Renal pelvis (tissue), 3 donors: ENCODE results near the gene SERPINA5. TPM values are rescaled to one million over a fixed set of nuclear protein-coding genes. Genes with fewer than 3 reads are reported as not detected.

Experiments
- polyA plus RNA-seq, 3 donors: library from polyadenylated mRNA; unstranded; fragments of 120-200 nt; gene quantifications; one replicate each; pipeline ENCODE4 v1.2.1, GENCODE V29; 2013; ENCODE audit not compliant: insufficient read length in 3 of 3

SERPINA5 gene
- polyA plus RNA-seq, 3 donors, result 9.2 to 12.8 (median 9.4) TPM

Other genes with a start within 250 kb of the SERPINA5 start
- not detected for gene SERPINA2, start 214.7 kb upstream of the SERPINA5 start, polyA plus RNA-seq
- gene SERPINA1, start 192.8 kb upstream of the SERPINA5 start, polyA plus RNA-seq, result 100 to 1,000 TPM in 1 of 3 donors, 10 to 100 TPM in 2; 72.2 to 105 (median 81.3) TPM
- not detected for gene SERPINA11, start 128.6 kb upstream of the SERPINA5 start, polyA plus RNA-seq
- gene SERPINA9, start 105.2 kb upstream of the SERPINA5 start, polyA plus RNA-seq, result not detected
- gene SERPINA12, start 72.0 kb upstream of the SERPINA5 start, polyA plus RNA-seq, result 1 to 10 TPM in 1 of 3 donors, under 1 TPM in 2; 0.33 to 1.1 (median 0.65) TPM
- 1 to 10 TPM in 2 of 3 donors, under 1 TPM in 1; 0.80 to 1.7 (median 1.3) TPM for gene SERPINA4, start 20.0 kb upstream of the SERPINA5 start, polyA plus RNA-seq
- gene SERPINA3, start 31.0 kb downstream of the SERPINA5 start, polyA plus RNA-seq, result under 1 TPM in 1 of 3 donors, not detected in 2; 0.14 TPM
- gene GSC, start 188.7 kb downstream of the SERPINA5 start, polyA plus RNA-seq, result not detected